Stomach (tissue), 9 donors: Measurements from ENCODE around the gene GALNT17. TPM values are rescaled to one million over a fixed set of nuclear protein-coding genes. Genes with fewer than 3 reads are reported as not detected.

Experiments used
- DNase-seq, 2 donors: peaks; one replicate each; pipeline versions ENCODE4 v3.0.0 to v3.0.0-alpha.2; 2013 to 2019
- H3K27ac ChIP-seq, 5 donors: fragments of 200-600 bp in 4 of 5; sonication (generic) in 4 of 5; one replicate each; pipeline ENCODE4 v1.5.1; 2013 to 2019; ENCODE audit warnings: mild to moderate bottlenecking in 1 of 5, moderate library complexity in 1 of 5
- H3K27me3 ChIP-seq, 3 donors: fragments of 200-600 bp; sonication (generic); one replicate each; pipeline ENCODE4 v1.5.1; 2017 to 2019; ENCODE audit warnings: mixed run types in 1 of 3
- H3K36me3 ChIP-seq, 4 donors: fragments of 200-600 bp; sonication (generic); 1 replicate in 3 of 4; 2 replicates in 1 of 4; pipeline ENCODE4 v1.5.1; 2016 to 2019
- H3K4me1 ChIP-seq, 4 donors: fragments of 200-600 bp; sonication (generic); one replicate each; pipeline ENCODE4 v1.5.1; 2016 to 2019
- H3K4me3 ChIP-seq, 4 donors: fragments of 200-600 bp; sonication (generic) in 3 of 4; one replicate each; pipeline ENCODE4 v1.5.1; 2016 to 2019; ENCODE audit warnings: mild to moderate bottlenecking in 1 of 4
- H3K9me3 ChIP-seq, 4 donors: fragments of 200-600 bp; sonication (generic); one replicate each; pipeline ENCODE4 v1.5.1; 2016 to 2019
- EP300 ChIP-seq: sonication (generic); formaldehyde crosslinking; IDR thresholded peaks from one replicate; pipeline ENCODE4 v1.6.1; 2017; ENCODE audit warnings: antibody characterized with exemption
- POLR2A ChIP-seq, 4 donors: fragments of 450-650 bp; IDR thresholded peaks; one replicate each; pipeline ENCODE4 v1.6.1; 2016; ENCODE audit warnings: antibody characterized with exemption in 4 of 4, control low read depth in 2 of 4, mild to moderate bottlenecking in 1 of 4, moderate library complexity in 1 of 4
- POLR2AphosphoS5 ChIP-seq, 3 donors: sonication (generic); formaldehyde crosslinking; IDR thresholded peaks; one replicate each; pipeline ENCODE4 v1.6.1; 2016; ENCODE audit warnings: antibody characterized with exemption in 3 of 3
- WGBS, 5 donors: extraction: QIAGEN DNeasy Blood & Tissue Kit in 3 of 5; methylation state at CpG; one replicate each; pipeline versions ENCODE4 v1.1.5 to v1.1.7; 2013 to 2018; 5-methylcytosine and 5-hydroxymethylcytosine counted together
- intact Hi-C: fragments of 100-400 bp; cut with DNase I; formaldehyde crosslinking; loops from one replicate; pipeline ENCODE4 v1.15.1; 2023; ENCODE audit warnings: low total_unique reads
- polyA plus RNA-seq, 3 donors: library from polyadenylated mRNA; stranded (reverse); fragments of 200-250 nt; gene quantifications; one replicate each; pipeline ENCODE4 v1.2.3, GENCODE V29; 2013
- total RNA-seq, 5 donors: library from RNA; depleted of rRNA; stranded (reverse); fragments of >200 nt; gene quantifications; one replicate each; pipeline versions ENCODE4 v1.1.0 to v1.2.3, GENCODE V29; 2014 to 2016
- TF ChIP-seq, protein P1 (sequence below), 7 experiments: fragments of 450-650 bp in 4 of 7; fragments of 200-600 bp in 3 of 7; sonication (generic) in 3 of 7; IDR thresholded peaks; one replicate each; pipeline ENCODE4 v1.5.1; 2016 to 2019; ENCODE audit warnings: antibody characterized with exemption in 7 of 7, control low read depth in 2 of 7, mild to moderate bottlenecking in 1 of 7
- donor health status: healthy with polysubstance abuse.
- donor health status: Bipolar disorder and iron deficiency.
- donor health status: healthy.

The GALNT17 gene
- total and polyA plus RNA-seq, 8 donors: 0.76 to 12.5 (median 1.6) TPM; not detected in 1

DNA sequence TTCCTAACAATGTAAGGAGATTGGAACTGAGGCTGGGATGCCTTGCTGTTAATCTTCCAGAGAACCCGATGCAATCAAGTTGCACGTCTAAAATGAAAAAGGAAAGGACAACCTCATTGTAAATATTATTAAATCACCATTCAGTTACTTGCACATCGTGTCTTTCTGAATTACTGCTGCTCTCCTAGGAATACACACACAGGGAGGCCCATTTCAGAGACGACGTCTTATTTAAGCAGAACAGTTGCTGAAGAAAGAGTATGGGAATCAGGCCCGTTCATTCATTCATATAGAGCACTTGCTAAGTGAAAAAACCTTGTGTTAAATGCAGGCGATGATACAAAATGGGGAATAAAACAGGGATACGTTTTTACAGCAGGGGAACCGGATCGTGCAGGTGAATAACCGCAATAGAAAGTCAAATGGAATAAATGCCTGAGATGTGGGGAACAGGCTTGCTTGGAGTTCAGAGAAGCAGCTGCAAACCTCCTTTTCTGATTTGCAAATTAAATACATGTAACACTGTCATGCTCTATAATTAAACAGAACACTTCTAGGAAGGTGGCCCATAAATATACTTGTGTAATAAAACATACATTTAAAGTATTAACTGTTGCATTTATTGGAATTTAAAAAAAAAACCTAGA is 409.9 kb downstream of the GALNT17 start:
- no peak overlapping the region for H3K4me3 ChIP-seq
- no peaks in the 10 kb centered on the region for H3K36me3 ChIP-seq
- H3K27me3 ChIP-seq: no peaks in the 10 kb centered on the region
- peaks cover 0 to 5% (median 0%) of the 10 kb centered on the region in 4 donors for H3K4me1 ChIP-seq
- TF ChIP-seq POLR2AphosphoS5 (IDR thresholded peaks at IDR 0.05) (no peak), EP300 (no peak), POLR2A (IDR thresholded peaks at IDR 0.05) (no peak)
- TF ChIP-seq, protein P1, sequence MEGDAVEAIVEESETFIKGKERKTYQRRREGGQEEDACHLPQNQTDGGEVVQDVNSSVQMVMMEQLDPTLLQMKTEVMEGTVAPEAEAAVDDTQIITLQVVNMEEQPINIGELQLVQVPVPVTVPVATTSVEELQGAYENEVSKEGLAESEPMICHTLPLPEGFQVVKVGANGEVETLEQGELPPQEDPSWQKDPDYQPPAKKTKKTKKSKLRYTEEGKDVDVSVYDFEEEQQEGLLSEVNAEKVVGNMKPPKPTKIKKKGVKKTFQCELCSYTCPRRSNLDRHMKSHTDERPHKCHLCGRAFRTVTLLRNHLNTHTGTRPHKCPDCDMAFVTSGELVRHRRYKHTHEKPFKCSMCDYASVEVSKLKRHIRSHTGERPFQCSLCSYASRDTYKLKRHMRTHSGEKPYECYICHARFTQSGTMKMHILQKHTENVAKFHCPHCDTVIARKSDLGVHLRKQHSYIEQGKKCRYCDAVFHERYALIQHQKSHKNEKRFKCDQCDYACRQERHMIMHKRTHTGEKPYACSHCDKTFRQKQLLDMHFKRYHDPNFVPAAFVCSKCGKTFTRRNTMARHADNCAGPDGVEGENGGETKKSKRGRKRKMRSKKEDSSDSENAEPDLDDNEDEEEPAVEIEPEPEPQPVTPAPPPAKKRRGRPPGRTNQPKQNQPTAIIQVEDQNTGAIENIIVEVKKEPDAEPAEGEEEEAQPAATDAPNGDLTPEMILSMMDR (IDR thresholded peaks at IDR 0.05): no peak
- H3K9me3 ChIP-seq: no peaks in the 10 kb centered on the region
- WGBS, 5 donors: 82 to 86% (median 84%) methylated on average over 11 of the region's 11 CpGs
- DNase-seq: no peak
- no peak overlapping the region for H3K27ac ChIP-seq
- intact Hi-C loops: no loop called here

DNA sequence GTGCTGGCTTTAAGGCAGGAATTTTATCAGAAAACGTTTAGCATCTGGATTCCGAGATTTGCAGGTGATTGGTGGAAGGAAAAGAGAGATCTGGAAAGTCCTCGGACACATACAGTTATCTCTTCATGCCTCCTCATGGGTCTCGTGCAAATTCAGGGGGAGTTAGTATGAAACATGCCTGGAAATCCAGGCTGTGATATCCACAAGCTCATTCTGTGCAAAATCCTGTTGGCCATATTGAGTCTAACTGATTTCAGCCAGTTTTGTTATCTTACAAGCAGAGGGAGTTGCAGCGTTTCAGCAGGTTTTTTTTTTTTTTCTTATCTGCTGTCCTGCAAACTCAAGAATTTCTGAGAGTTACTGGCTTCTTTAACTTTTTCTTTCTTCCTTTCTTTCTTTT is 411.5 kb downstream of the GALNT17 start:
- Histone ChIP-seq H3K9me3 (peaks cover 0 to 1% (median 0%) of the 10 kb centered on the region in 4 donors), H3K27ac (no peak overlapping the region), H3K36me3 (no peaks in the 10 kb centered on the region), H3K27me3 (no peaks in the 10 kb centered on the region), H3K4me3 (no peak overlapping the region), H3K4me1 (peaks cover 0 to 5% (median 0%) of the 10 kb centered on the region in 4 donors)
- peak in 1 of 2 donors; percentile 20 for DNase-seq
- TF ChIP-seq POLR2AphosphoS5 (IDR thresholded peaks at IDR 0.05) (no peak), EP300 (no peak)
- TF ChIP-seq, protein P1 (IDR thresholded peaks at IDR 0.05): no peak
- intact Hi-C loops: no loop called here
- 14 to 22% (median 20%) methylated on average over 5 of the region's 5 CpGs for WGBS, 5 donors

DNA sequence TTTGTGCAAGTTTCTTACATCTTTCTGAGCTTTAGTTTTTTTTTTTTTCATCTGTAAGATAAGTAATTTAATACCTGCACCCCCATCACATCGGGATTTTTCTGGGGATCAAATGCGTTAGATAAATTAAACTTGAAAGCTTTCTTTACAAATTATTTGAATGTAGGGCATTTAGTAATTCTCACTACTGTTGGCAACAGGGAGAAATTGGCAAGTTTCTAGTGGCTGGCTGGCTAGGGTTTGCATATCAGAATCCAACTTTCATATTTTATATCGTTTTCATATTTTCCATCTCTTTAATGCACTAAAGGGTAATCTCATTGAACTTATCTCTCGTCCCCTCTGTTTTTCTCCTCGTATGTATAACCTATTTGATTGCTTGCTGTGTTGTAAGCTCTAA is 412.9 kb downstream of the GALNT17 start:
- Histone ChIP-seq H3K4me3 (no peak overlapping the region), H3K9me3 (peaks cover 0 to 10% (median 0%) of the 10 kb centered on the region in 4 donors), H3K27me3 (no peaks in the 10 kb centered on the region), H3K4me1 (peaks cover 0 to 5% (median 0%) of the 10 kb centered on the region in 4 donors), H3K27ac (no peak overlapping the region), H3K36me3 (no peaks in the 10 kb centered on the region)
- no peak for DNase-seq
- 58 to 72% (median 67%) methylated on average over 5 of the region's 5 CpGs for WGBS, 5 donors
- intact Hi-C loops: no loop called here
- TF ChIP-seq EP300 (no peak), POLR2AphosphoS5 (IDR thresholded peaks at IDR 0.05) (no peak), POLR2A (IDR thresholded peaks at IDR 0.05) (no peak)

DNA sequence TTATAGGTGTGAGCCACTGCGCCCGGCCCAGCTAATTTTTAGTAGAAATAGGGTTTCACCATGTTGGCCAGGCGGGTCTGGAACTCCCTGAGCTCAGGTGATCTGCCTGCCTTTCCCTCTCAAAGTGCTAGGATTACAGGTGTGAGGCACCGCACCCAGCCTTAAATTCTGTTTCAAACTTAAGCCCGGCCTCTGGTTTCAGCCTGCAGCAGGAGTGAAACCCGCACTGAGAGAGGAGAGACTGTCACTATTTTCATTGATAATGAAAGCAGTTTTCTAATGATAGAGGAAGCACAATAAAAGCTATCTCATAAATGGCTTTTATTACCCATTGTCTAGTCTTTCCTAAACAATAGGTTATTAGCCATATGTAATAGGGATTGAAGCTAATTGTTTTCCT is 415.5 kb downstream of the GALNT17 start:
- Histone ChIP-seq H3K9me3 (peaks cover 0 to 29% (median 7%) of the 10 kb centered on the region in 4 donors), H3K36me3 (no peaks in the 10 kb centered on the region), H3K4me1 (peaks cover 0 to 5% (median 0%) of the 10 kb centered on the region in 4 donors), H3K27ac (no peak overlapping the region), H3K27me3 (no peaks in the 10 kb centered on the region), H3K4me3 (no peak overlapping the region)
- intact Hi-C loops: no loop called here
- TF ChIP-seq POLR2A (IDR thresholded peaks at IDR 0.05): no peak
- TF ChIP-seq POLR2AphosphoS5 (IDR thresholded peaks at IDR 0.05): no peak
- no peak for TF ChIP-seq EP300
- TF ChIP-seq, protein P1 (IDR thresholded peaks at IDR 0.05): no peak
- WGBS, 5 donors: 82 to 97% (median 91%) methylated on average over 6 of the region's 6 CpGs
- no peak for DNase-seq

DNA sequence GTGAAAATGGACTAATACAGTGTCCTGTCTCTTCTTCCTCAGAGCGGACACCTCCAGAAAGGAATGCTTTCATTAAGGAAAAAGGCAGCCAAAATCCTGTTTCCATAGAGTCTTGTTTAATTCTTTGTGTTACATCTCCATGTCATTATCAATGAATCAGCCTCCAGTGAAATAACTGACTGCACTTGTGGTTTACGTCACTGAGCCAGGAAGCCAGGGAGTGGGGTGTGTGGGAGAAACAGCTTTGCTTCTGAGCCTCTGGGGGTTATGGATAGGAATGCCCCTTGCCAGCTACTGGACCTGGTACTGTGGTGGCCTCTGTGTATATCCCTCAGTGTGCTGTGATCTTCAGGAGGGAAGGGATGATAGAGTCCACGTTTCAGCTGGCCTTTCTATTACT is 416.8 kb downstream of the GALNT17 start:
- Histone ChIP-seq H3K4me3 (no peak overlapping the region), H3K4me1 (no peaks in the 10 kb centered on the region), H3K36me3 (no peaks in the 10 kb centered on the region), H3K27ac (no peak overlapping the region), H3K27me3 (no peaks in the 10 kb centered on the region), H3K9me3 (peaks cover 0 to 36% (median 9%) of the 10 kb centered on the region in 4 donors)
- TF ChIP-seq EP300: no peak
- TF ChIP-seq, protein P1 (IDR thresholded peaks at IDR 0.05): no peak
- no peak for TF ChIP-seq POLR2AphosphoS5 (IDR thresholded peaks at IDR 0.05)
- no peak for TF ChIP-seq POLR2A (IDR thresholded peaks at IDR 0.05)
- intact Hi-C loops: no loop called here
- WGBS, 5 donors: 74 to 82% (median 75%) methylated on average over 3 of the region's 3 CpGs
- no peak for DNase-seq
